HG02798 (cell line): ENCODE measurements around the gene SPATA31D1.
A peak's percentile ranks its signal among the peaks of the same experiment; 100 is the strongest.
"Not testable (repeated sequence)": the region's sequence is repeated elsewhere in the genome, so short reads cannot be mapped to it uniquely, and the experiment has no call there.

Experiments
- ATAC-seq: cut with Tn5 transposase; IDR thresholded peaks from one replicate; pipeline ENCODE4 v1.9.1; 2021; ENCODE audit warnings: mild to moderate bottlenecking; ENCODE audit not compliant: unreplicated experiment, poor library complexity

Gene SPATA31D1

GRCh38 chr9:81988472-81988871 is at the start of gene SPATA31D1:
SPATA31D1 (plus strand) TSS chr9:81988772; CDS start chr9:81988819, 47 bp downstream.
- not testable (repeated sequence) for ATAC-seq

- not testable (repeated sequence) for ATAC-seq
Observed at GRCh38 chr9:81943393-81943792, 45.2 kb upstream of the SPATA31D1 start, which contains the start of gene SPATA31D3. SPATA31D3 (plus strand) TSS chr9:81943500; CDS start chr9:81943586, 86 bp downstream.

GRCh38 chr9:81948650-81949049 is 39.9 kb upstream of the SPATA31D1 start:
- not testable (repeated sequence) for ATAC-seq

- no peak for ATAC-seq
Observed at GRCh38 chr9:81953096-81953495, 35.5 kb upstream of the SPATA31D1 start.

DNA sequence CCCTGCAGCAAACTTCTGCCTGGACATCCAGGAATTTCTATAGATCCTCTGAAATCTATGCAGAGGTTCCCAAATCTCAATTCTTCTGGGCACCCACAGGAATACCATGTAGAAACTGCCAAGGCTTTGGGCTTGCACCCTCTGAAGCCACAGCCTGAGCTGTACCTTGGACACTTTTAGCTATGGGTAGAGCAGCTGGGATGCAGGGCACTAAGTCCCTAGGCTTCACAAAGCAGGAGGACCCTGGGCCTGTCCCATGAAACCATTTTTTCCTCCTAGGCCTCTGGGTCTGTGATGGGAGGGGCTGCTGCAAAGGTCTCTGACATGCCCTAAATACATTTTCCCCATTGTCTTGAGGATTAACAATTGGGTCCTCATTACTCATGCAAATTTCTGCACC is 32.9 kb upstream of the SPATA31D1 start:
- no peak for ATAC-seq

DNA sequence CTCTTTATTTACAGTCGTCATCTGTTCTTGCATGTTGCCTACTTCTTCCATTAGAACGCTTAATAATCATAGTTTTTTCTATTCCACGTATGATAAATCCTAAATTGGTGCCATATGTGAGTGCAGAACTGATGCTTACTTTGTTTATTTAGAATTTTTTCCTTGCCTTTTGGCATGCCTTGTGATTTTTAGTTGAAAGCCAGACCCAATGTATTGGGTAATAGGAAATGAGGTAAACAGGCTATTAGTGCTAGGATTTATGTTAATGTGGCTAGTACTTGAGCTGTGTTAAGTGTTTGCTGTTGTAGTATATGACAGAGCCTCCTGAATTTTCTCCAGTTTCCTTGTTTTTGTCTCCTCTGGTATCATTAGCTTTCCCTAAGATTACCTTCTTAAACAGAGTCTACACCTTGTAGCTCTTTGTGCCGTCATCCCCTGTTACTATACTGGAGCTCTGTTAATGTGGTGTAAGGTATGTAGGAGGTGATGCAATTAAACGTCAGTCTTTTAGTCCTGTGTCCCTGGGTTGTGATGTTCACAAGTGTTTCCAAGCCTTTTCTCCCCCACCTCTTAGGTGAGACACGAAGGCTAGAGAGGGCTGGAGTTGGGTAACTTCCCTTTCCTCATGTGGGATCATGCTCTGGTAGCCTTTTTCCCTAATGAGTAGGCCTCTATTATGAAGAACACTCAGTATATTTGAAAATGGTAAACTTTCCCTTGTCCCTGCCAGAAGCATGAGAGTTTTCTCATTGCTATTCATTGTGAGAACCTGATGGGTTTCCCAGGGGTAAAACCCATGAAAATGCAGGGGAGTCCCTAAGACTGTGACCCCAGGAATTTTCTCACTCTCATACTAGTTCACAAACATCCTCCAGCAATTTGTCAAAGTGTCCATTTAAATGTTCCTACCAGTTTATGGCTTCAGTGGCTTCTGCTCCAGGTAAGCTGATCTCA is 24.1 kb upstream of the SPATA31D1 start:
- no peak for ATAC-seq

DNA sequence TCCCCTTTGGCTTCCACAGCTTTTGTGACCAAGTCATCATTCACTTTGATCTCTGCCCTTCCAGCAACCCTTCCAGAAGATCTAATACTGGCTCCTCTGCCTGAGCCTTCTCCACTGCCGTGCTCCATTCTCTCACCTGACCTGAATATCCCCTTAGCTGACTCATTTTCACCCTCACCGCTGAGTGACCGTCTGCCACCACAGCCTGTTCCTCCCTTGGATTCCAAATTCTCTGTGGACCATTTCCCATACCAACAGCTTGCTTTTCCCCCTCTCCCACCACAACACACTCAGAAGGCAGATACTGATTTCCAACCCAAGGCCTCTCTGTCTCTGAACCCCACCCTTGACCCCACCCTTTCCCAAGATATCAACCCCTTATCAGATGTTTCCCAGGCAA is 20.5 kb upstream of the SPATA31D1 start:
- ATAC-seq: no peak

DNA sequence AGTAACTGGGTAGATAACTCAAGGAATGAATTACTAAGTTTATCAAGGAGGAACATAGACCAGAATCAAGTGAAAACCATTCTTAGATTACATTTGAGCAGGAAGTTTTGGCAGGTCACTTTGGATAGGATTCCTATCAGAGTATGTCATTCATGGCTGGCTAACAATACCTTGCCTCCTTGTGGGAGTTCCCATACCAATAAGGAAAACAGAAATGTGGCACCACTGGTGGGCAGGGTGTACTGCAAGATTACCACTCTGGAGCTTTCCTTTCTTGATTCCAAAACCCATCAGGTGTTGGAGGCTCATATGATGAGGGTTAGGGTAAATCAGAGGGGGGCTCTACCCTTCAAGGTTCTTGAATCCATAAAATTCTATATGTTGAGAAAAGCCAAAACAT is 18.6 kb upstream of the SPATA31D1 start:
- no peak for ATAC-seq

DNA sequence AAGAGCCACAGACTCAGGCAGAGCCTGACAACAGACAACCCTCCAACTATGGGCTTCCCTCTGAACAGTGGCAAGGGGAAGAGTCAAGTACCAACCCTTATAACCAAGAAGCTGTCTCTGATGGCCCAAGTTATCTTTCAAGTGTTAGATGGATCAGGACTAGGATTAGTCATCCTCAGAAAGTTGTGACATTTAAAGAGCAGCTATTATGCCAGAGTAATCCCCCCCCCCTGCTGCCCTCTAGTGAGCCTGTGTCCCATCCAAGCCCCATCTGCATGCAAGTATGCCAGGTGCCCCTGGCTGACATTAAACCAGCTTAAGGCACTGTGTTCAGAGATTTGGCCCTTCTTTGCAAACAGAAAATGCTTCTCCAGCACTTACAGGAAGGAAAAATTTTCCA is 16.8 kb upstream of the SPATA31D1 start:
- no peak for ATAC-seq

- no peak for ATAC-seq
Observed at GRCh38 chr9:81974764-81975163, 13.8 kb upstream of the SPATA31D1 start.

- no peak for ATAC-seq
Observed at GRCh38 chr9:81976351-81976750, 12.2 kb upstream of the SPATA31D1 start.

- ATAC-seq: peak; percentile 79
Observed at GRCh38 chr9:81979196-81979595, 9.4 kb upstream of the SPATA31D1 start.

GRCh38 chr9:81980568-81980967 is 8.0 kb upstream of the SPATA31D1 start:
- ATAC-seq: no peak

- ATAC-seq: no peak
Observed at GRCh38 chr9:81981883-81982282, 6.7 kb upstream of the SPATA31D1 start.

DNA sequence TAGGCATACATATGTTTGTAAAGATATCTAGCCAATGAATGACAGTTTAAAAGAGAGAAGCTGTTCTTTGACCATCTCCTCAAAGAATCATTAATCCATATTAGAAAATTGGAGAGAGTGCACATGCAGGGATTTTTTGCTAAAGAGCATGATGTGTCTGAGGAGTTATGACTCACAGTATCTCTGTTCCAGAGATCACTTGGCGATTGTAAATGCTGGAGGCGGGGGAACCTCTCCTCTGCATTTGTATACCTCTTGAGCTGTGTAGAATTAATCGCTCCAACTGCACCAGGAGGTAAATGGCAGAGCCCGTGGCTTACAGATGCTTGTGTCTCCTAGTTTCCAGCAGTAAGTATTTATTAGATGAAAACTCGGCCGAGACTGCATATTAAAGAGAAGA is 3.6 kb upstream of the SPATA31D1 start:
- no peak for ATAC-seq

- no peak for ATAC-seq
Observed at GRCh38 chr9:81986051-81986450, 2.5 kb upstream of the SPATA31D1 start.

DNA sequence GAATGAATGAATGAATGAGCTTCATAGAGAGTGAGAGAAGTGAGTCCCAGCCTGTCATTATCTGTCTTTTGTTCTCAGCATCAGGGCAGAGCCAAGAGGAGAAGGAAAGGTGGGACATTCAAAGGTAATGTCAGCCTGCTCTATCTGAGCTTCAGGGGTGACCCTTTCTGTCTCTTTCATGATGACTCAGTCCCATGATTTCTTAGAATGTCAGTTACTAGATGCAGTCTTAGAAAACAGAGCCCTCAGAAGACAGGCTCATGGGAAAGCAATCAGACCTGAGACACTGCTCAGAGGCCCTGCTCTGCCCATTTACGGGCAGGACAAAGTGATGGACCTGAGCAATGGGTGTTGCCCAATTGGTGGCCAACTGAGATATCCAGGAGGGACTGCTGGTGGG is 1.1 kb downstream of the SPATA31D1 start:
- ATAC-seq: no peak

DNA sequence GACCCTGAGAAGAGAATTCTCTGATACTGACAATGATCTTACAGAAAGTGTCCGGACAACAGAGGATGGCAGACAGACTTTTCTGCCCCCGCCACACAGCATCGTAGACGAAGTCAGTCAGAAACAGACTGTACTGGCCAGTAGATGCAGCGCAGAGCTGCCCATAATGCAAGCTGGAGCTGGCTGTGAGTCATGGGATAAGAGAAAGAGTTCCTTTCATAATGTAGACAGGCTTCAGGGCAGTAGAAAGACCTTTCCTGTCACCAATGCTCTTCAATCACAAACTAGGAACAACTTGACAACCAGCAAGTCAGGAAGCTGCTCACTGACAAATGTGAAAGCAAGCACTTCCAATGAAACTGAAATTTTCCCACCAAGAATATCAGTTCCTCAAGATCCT is 5.1 kb downstream of the SPATA31D1 start:
- ATAC-seq: no peak

DNA sequence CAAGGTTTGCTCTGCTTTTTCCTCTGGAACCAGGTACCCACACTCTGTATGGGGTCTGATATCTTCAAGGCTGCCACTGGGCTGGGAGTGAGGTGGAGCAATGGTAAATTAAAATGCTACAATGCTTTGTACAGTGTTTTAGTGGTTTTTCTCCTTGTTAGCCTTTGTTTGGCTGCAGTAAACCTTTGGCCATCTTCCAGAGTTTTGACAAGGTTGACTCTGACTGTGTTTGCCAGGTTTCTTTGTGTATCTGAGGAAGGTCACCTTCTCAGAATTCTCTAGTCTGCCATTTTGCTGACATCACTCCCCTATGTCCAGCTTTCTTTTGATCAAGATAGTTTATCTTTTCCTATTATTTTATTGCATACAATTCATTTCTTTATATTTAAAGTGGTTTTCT is 11.2 kb downstream of the SPATA31D1 start:
- ATAC-seq: no peak

- ATAC-seq: no peak
Observed at GRCh38 chr9:82010711-82011110, 22.1 kb downstream of the SPATA31D1 start.

DNA sequence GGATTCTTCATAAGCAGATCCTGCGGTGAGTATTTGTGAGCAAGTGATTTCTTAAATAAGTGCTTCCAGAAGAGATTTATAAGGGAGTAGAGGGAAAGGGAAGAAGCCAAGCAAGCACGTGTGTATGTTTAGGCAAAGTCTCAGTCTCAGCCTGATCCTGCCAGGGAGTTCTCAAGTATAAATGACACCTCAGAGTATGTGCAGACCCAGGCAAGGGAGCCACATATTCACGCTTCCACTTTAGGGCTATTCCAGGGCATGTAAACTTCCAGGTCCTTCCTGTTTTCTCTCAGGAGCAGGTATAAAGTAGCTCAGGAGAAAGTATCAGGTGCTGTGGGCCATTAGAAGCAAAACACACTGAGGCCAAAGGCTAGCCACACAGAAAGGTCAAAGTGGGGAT is 22.6 kb downstream of the SPATA31D1 start:
- ATAC-seq: no peak

GRCh38 chr9:82012276-82012675 is 23.7 kb downstream of the SPATA31D1 start:
- ATAC-seq: no peak
